Measurements from ENCODE around the gene LRMDA.

DNA sequence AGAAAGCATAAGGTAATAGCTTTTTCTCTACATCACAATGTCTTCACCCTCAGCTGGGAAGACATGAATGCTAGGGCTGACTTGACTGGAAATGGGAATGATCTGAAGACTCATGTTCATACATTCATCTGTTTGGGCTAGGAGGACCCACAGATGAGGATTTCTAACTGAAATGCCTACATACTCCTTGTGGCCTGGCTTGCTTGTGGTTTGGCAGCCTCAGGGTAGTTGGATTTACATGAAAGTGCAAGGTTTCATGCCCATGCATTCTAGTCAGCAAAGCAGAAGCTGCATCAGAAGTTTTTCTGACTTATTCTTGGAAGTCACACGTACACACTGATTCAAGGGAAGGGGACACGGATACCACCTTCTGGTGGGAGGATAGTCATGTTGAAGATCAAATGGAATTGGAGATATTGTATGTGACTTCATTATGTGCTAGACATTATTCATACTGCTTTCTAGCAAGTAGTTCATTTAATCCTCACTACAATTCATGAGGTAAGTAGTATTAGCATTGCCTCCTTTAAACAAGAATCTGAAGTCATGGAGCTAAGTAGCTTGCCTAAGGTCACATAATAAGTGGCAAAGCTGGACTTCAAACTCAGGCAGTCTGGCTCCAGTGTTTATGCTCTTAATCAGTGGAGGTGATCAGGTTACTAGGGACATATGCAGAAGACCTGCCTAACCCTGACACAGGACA lies 957.0 kb downstream of the LRMDA start:
- TF ChIP-seq, protein P1, sequence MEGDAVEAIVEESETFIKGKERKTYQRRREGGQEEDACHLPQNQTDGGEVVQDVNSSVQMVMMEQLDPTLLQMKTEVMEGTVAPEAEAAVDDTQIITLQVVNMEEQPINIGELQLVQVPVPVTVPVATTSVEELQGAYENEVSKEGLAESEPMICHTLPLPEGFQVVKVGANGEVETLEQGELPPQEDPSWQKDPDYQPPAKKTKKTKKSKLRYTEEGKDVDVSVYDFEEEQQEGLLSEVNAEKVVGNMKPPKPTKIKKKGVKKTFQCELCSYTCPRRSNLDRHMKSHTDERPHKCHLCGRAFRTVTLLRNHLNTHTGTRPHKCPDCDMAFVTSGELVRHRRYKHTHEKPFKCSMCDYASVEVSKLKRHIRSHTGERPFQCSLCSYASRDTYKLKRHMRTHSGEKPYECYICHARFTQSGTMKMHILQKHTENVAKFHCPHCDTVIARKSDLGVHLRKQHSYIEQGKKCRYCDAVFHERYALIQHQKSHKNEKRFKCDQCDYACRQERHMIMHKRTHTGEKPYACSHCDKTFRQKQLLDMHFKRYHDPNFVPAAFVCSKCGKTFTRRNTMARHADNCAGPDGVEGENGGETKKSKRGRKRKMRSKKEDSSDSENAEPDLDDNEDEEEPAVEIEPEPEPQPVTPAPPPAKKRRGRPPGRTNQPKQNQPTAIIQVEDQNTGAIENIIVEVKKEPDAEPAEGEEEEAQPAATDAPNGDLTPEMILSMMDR (IDR thresholded peaks at IDR 0.05): no peak
- TF ChIP-seq POLR2A (IDR thresholded peaks at IDR 0.05): no peak
